Stimulated activated CD4-positive, alpha-beta T cell treated with anti-CD3 and anti-CD28 coated beads, TNF-alpha, amount 100 ng/mL, for 48 hours (primary cell): ENCODE data around the gene DLGAP1.
A peak's percentile ranks its signal among the peaks of the same experiment; 100 is the strongest.

Source experiments
- DNase-seq, 3 donors: peaks; one replicate each; pipeline ENCODE4 v3.0.0-alpha.2; 2020; ENCODE audit warnings: low read depth in 3 of 3

DLGAP1 gene

DNA sequence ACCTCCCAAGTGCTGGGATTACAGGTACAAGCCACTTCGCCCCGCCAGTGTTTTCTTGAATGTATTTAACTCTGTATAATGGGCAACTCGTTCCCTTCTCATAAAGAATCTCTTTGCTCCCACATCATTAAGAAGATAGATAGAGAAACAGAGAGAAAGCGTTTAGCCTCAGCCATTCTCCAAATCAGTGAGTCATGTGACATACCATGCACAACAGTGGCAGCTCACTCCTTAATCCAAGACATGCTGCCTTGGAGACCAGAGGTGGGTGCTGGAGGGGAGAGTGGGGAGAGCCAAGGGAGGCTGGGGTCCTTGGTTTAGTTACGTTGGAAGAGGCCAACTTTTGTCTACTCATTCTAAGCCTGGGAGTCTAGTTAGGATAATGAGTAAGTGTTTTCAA, 950.5 kb downstream of the DLGAP1 start:
- no peak for DNase-seq

GRCh38 chr18:3502650-3503049, 952.5 kb downstream of the DLGAP1 start:
- no peak for DNase-seq

DNA sequence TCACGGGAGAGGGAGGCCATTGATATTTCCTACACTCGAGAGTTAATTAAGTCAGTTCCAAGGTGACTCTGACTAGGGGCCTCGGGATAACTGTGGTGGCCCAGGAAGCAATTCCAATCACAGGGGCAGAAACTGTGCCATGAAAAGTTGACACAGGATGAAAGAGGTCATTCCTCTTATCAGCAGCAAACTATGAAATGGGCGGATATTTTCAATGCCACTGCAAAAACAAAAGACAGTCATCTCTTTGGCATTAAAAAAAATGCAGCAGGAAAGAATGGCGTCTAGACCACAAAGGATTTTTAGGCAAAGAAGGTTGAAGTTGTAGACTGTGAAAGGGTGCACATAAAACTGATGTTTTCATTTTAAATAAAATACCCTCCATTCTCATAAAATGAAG, 955.1 kb downstream of the DLGAP1 start:
- DNase-seq, result no peak

DNA sequence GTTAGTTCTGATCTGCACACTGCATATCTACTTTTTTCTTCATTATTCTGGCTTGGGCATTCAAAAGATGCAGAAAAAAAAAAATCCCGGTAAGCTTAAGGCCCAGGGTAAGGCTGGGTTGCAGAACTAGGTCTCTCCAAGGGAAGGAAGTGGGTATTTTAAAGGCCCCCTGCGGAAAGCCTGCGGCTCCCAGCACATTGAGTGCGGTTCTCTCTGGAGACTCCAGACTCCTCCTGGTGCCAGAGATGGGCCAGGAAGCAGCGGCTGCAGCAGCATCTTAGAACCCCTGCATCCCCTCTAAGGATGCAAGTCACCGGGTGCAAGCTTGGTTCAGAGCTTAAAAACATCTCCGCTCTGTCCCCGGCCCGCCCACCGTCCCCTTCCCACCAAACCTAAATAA, 955.6 kb downstream of the DLGAP1 start:
- DNase-seq, result no peak

- no peak for DNase-seq
These were observed 956.2 kb downstream of the DLGAP1 start for GRCh38 chr18:3498698-3499471.

DNA sequence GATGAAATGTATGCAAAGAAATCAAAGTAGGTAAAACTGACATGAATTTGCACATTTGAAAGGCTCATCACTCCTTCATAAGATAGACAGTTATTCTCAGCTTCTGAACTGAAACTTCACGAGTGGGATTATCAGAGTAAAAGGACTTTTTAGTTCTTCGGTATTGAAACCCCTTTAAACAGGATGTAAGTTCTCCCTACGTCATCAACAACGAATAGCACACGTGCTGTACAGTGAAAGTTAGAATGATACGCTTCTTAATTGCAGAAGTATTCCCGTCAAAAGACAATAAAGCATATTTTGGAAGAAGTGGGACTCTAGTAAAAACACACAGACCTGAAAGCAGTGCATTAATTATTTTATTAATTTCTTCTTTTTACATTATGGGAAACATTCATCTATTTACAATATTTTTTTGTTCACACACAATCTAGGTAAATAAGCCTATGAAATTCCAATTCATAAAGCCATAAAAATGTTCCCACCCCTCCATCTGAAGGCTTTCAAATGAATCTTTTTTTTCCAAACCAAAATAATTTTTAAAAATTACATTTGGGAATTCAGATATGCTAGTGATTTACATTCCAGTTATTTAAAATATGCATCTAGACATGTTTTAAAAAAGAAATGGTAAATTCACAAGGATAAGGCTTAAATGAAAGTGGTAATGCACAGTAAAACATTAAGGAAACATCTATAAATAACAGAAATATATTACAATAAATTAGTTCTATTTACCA, 959.2 kb downstream of the DLGAP1 start:
- DNase-seq, result no peak

- no peak for DNase-seq
These were observed 960.5 kb downstream of the DLGAP1 start for GRCh38 chr18:3494569-3494968.

DNA sequence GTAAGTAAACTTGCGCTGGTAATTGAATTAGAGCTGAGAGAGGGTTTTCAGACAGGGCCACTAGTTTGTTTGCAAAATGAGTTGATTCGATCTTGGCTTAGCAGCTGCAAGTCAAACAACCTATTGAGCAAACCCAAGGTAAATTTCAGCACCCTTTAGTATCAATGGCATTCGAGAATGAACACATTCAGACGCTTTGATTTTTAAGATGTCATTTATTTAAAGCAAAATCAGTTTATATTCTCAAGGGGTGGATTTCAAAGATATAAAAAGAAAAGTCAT, 960.9 kb downstream of the DLGAP1 start:
- DNase-seq, result no peak

DNA sequence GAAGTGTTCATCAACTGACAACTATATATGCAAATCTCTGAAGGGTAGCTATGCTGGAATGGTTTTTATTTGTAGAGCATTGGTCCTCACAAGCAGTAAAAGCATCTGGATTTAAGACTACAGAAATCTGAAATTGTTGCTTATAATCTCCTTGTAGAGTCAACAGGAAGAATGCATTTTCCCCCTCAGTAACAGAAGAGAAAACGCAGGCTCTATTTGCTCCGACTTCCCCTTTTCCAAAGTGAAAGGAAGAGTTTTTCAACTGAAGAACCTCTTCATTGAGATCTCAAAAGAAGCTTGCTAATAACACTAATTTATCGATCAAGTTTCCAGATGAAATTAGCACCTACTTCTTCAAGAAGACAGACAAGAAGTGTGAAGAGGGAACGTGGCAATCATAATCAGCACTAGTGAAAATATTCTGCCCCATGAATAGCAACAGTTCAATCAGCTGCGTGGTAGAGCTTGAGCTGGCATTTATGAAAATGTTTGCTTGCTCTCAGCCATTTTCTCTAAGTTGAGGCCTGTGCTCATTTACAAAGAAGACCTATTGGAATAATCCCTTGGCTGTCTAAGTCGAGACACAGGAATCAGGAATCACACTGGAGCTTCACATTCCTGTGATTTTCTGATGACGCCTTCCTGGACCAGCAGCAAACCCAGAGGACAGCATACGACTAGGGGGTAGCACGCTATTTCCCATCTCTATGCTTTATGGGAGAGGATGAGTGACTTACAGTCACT, 961.4 kb downstream of the DLGAP1 start:
- DNase-seq, result no peak

DNA sequence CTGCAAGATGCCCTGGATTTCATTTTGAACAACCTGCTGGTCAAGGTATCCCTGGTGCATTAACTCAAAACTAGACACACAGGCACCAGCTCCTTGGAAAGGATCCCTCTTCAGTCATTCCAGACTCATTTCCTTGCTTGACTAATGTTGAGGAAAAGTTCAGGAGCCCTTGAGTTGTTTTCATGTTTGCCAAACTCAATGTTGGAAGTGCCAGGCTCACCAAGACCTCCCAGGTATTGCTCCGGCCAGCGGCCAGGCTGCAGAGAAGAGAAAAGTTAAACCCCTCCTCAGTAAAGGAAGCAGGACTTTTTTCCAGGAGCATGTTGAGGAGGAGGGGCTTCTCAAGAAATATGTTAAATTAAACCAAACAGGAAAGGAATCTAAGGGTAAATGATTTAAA, 962.4 kb downstream of the DLGAP1 start:
- DNase-seq, result no peak

GRCh38 chr18:3491981-3492555, 963.0 kb downstream of the DLGAP1 start:
- no peak for DNase-seq

- no peak for DNase-seq
These were observed 965.6 kb downstream of the DLGAP1 start for GRCh38 chr18:3489462-3489861.

- DNase-seq, result no peak
These were observed 968.6 kb downstream of the DLGAP1 start for GRCh38 chr18:3486512-3486911.

DNA sequence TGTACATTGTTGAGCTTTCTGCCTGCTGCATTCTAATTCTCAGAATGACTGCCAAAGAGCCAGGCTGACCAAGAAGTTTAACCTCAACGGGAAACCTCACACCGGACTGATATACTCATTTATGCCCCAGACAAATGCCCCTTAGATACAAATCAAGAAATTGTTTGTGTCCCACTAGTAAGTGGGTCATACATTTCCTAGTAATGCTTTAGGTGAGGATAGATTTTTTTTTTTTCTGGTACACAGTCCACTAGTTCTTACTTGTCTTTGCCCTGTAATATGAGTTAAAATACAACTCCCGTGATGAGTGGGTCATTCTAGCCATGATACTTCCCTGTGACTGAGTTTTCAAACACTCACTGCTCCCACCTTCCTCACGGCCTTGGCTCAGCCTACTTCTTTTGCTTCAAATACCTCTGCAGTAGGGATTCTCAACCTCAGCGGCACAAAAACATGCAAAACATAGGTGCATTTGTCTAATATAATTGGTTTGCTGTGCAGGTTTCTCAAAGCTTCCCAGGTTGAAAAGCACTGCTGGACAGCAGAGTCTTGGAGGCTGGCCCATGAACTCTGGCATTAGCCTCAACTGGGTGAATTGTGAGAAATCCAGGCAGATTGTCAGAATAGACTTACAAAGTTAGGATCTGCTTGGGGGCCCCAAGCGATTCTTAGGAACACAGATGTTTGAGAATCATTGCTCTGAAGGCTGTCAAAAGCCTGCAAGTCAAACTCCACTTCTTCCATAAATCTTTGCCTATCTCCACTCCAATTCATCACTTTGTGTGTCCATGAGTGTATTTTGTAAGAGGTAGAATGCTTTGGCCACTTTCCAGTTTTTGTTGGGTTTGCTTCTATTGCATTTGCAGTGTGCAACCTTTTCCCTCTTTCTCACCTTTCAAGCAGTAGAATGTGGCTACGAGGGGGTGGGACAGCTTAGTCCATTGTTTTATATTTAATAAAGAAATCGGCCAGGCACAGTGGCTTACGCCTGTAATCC, 969.7 kb downstream of the DLGAP1 start:
- no peak for DNase-seq

DNA sequence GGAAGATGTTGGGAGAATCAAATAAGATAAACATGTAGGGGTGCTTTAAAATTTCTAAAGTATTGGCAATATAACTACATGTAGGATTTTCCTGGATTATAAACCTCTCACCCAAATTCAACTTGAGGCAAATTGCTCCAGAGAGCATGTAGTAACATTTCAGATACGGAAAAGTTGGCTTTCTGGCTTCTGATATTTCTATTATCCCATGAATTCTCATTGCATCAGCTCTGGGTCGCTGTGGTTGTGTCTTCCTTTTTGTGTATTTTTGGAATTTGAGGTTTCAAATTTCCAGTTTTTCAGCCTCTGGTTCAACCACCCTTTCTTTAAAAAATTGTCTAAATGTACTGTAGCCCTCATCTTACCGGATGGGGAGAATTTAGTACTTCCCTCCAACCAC, 972.8 kb downstream of the DLGAP1 start:
- no peak for DNase-seq

- peak in 1 of 3 donors; percentile 8 for DNase-seq
These were observed 973.4 kb downstream of the DLGAP1 start for GRCh38 chr18:3481696-3482210.

- DNase-seq, result no peak
These were observed 974.1 kb downstream of the DLGAP1 start for GRCh38 chr18:3480827-3481573.

DNA sequence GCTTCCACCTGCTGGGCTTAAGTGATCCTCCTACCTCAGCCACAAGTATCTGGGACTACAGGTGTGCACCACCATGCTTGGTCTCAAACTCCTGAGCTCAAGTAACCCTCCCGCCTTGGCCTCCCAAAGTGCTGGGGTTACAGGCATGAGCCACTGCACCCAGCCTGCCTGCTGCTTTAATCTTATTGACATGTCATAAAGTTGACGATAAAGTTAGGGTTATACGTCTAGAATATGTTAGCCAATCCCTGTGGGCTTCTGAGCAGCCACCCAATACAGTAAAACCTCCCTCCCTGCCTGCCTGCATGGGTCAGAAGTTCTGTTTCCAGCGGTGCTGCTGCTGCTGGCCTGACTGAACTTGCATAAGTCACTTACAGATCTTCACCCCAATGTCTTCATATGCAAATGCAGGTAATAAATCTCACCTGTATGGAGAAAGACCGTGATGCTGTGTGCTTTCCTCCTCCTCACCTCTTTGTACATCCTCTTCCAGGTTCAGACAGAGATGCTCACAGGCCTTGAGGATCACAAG, 975.1 kb downstream of the DLGAP1 start:
- DNase-seq, result no peak

GRCh38 chr18:3478262-3478978, 976.7 kb downstream of the DLGAP1 start:
- DNase-seq, result no peak
